ENCODE measurements around the gene TFIP11.
A peak's percentile ranks its signal among the peaks of the same experiment; 100 is the strongest.

Gene TFIP11

DNA sequence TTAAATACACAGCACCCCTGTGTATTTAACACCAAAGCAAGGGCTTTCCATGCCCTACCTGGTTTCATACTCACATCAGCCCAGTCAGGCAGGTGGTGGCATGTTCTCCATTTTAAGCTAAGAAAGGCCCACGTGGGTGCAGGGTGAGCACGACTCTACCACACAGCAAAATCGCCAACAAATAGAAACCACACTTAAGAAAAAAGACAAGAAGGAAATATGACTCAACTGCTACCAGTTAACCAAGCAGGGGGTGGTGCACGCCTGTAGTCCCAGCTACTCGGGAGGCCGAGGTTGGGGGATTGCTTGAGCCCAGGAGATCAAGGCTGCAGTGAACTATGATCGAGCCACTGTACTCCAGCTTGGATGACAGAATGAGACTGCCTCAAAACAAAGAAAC, 35.2 kb upstream of the TFIP11 start:
- TF ChIP-seq CTCF (IDR thresholded peaks at IDR 0.05), result no peak
- H3K4me1 ChIP-seq (ENCODE audit: control insufficient read depth in 1 of 2, insufficient read depth in 1 of 2, low read depth in 1 of 2, low read length in 1 of 2), result peaks cover 6 to 7% of the 10 kb centered on the region in 2 experiments
- H3K4me3 ChIP-seq (ENCODE audit: low read depth in 1 of 2, low read length in 1 of 2), result no peak overlapping the region
- no peaks in the 10 kb centered on the region for H3K9me3 ChIP-seq
- peaks cover 53% of the 10 kb centered on the region for H3K36me3 ChIP-seq
- peak overlapping the region; percentile 25 for H3K27ac ChIP-seq
- no peaks in the 10 kb centered on the region for H3K27me3 ChIP-seq

GRCh38 chr22:26546282-26546681, 34.0 kb upstream of the TFIP11 start:
- no peak overlapping the region for H3K4me3 ChIP-seq (ENCODE audit: low read depth in 1 of 2, low read length in 1 of 2)
- H3K36me3 ChIP-seq, result peaks cover 64% of the 10 kb centered on the region
- no peaks in the 10 kb centered on the region for H3K9me3 ChIP-seq
- no peak for TF ChIP-seq CTCF (IDR thresholded peaks at IDR 0.05)
- no peaks in the 10 kb centered on the region for H3K27me3 ChIP-seq
- H3K27ac ChIP-seq, result peak overlapping the region; percentile 2
- H3K4me1 ChIP-seq (ENCODE audit: control insufficient read depth in 1 of 2, insufficient read depth in 1 of 2, low read depth in 1 of 2, low read length in 1 of 2), result peaks cover 6 to 7% of the 10 kb centered on the region in 2 experiments

- no peaks in the 10 kb centered on the region for H3K27me3 ChIP-seq
- no peaks in the 10 kb centered on the region for H3K9me3 ChIP-seq
- no peak overlapping the region for H3K27ac ChIP-seq
- peaks cover 6 to 7% of the 10 kb centered on the region in 2 experiments for H3K4me1 ChIP-seq (ENCODE audit: control insufficient read depth in 1 of 2, insufficient read depth in 1 of 2, low read depth in 1 of 2, low read length in 1 of 2)
- H3K36me3 ChIP-seq, result peaks cover 66% of the 10 kb centered on the region
- no peak for TF ChIP-seq CTCF (IDR thresholded peaks at IDR 0.05)
- no peak overlapping the region for H3K4me3 ChIP-seq (ENCODE audit: low read depth in 1 of 2, low read length in 1 of 2)
Observed at GRCh38 chr22:26545827-26546226, 33.6 kb upstream of the TFIP11 start.

- no peaks in the 10 kb centered on the region for H3K27me3 ChIP-seq
- no peak overlapping the region for H3K27ac ChIP-seq
- H3K4me1 ChIP-seq (ENCODE audit: control insufficient read depth in 1 of 2, insufficient read depth in 1 of 2, low read depth in 1 of 2, low read length in 1 of 2), result peaks cover 6 to 7% of the 10 kb centered on the region in 2 experiments
- no peak overlapping the region for H3K4me3 ChIP-seq (ENCODE audit: low read depth in 1 of 2, low read length in 1 of 2)
- no peak for TF ChIP-seq CTCF (IDR thresholded peaks at IDR 0.05)
- no peaks in the 10 kb centered on the region for H3K9me3 ChIP-seq
- H3K36me3 ChIP-seq, result peaks cover 66% of the 10 kb centered on the region
Observed at GRCh38 chr22:26545385-26545784, 33.1 kb upstream of the TFIP11 start.

DNA sequence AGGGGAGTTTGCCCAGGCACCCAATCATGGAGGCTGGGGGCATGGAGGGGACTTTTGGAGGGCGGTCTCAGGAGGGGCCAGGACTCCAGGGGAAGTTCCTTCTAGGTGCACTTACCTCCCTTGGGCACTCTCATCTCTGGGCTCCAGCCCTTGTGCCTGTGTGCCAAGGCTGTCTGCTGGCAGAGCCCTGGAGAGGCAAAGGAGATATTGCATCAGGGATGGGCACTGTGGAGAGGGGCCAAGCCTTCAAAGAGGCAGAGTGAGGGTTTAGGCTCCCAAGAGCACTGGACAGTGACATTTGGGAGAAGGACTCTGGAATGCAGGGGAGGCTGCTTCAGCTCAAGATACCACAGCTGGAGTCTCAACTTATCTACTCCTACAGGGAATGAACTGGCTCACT, 32.2 kb upstream of the TFIP11 start:
- Histone ChIP-seq H3K27ac (no peak overlapping the region), H3K27me3 (no peaks in the 10 kb centered on the region), H3K4me1 (ENCODE audit: control insufficient read depth in 1 of 2, insufficient read depth in 1 of 2, low read depth in 1 of 2, low read length in 1 of 2) (peaks cover 6 to 7% of the 10 kb centered on the region in 2 experiments), H3K9me3 (no peaks in the 10 kb centered on the region), H3K4me3 (ENCODE audit: low read depth in 1 of 2, low read length in 1 of 2) (no peak overlapping the region), H3K36me3 (peaks cover 74% of the 10 kb centered on the region)
- no peak for TF ChIP-seq CTCF (IDR thresholded peaks at IDR 0.05)

DNA sequence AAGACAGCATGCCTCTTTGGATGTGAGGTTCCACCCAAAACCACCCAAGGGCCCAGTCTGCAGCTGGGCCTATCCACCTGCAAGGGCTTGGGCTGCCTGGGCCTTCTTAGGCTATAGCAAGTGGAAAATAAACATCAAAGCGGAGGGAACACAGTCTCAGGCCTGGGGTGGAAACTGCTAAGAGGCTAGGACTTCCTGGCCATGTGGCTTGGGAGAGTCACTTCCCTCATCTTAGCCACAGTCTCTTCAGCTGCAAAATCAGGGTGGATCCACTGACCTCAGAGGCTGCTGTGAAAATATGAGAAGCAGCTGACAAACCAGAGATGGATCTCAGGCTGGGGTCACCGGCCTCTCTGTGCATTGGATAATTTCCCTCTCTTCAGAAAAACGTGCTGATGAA, 30.6 kb upstream of the TFIP11 start:
- Histone ChIP-seq H3K36me3 (peaks cover 91% of the 10 kb centered on the region), H3K9me3 (no peaks in the 10 kb centered on the region), H3K27me3 (no peaks in the 10 kb centered on the region), H3K4me1 (ENCODE audit: control insufficient read depth in 1 of 2, insufficient read depth in 1 of 2, low read depth in 1 of 2, low read length in 1 of 2) (peaks cover 6 to 7% of the 10 kb centered on the region in 2 experiments), H3K27ac (peak overlapping the region; percentile 49), H3K4me3 (ENCODE audit: low read depth in 1 of 2, low read length in 1 of 2) (no peak overlapping the region)
- TF ChIP-seq CTCF (IDR thresholded peaks at IDR 0.05), result no peak

All from neutrophil (primary cell).